ENCODE measurements around the gene LSM14A. TPM values are rescaled to one million over a fixed set of nuclear protein-coding genes. Genes with fewer than 3 reads are reported as not detected.

Gene LSM14A
- total and polyA plus RNA-seq, 9 of the 15 experiments (the other 6 are each of a cell fraction or from before 2014, with no cell fraction given): 19.5 to 150 (median 95.1) TPM

GRCh38 chr19:34254698-34255432, 82.6 kb downstream of the LSM14A start (continued):
- TF ChIP-seq, protein P1, sequence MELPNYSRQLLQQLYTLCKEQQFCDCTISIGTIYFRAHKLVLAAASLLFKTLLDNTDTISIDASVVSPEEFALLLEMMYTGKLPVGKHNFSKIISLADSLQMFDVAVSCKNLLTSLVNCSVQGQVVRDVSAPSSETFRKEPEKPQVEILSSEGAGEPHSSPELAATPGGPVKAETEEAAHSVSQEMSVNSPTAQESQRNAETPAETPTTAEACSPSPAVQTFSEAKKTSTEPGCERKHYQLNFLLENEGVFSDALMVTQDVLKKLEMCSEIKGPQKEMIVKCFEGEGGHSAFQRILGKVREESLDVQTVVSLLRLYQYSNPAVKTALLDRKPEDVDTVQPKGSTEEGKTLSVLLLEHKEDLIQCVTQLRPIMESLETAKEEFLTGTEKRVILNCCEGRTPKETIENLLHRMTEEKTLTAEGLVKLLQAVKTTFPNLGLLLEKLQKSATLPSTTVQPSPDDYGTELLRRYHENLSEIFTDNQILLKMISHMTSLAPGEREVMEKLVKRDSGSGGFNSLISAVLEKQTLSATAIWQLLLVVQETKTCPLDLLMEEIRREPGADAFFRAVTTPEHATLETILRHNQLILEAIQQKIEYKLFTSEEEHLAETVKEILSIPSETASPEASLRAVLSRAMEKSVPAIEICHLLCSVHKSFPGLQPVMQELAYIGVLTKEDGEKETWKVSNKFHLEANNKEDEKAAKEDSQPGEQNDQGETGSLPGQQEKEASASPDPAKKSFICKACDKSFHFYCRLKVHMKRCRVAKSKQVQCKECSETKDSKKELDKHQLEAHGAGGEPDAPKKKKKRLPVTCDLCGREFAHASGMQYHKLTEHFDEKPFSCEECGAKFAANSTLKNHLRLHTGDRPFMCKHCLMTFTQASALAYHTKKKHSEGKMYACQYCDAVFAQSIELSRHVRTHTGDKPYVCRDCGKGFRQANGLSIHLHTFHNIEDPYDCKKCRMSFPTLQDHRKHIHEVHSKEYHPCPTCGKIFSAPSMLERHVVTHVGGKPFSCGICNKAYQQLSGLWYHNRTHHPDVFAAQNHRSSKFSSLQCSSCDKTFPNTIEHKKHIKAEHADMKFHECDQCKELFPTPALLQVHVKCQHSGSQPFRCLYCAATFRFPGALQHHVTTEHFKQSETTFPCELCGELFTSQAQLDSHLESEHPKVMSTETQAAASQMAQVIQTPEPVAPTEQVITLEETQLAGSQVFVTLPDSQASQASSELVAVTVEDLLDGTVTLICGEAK (IDR thresholded peaks at IDR 0.05): no peak
- TF ChIP-seq, protein P1 (CRISPR knock-in tag; IDR thresholded peaks at IDR 0.05): no peak
- TF ChIP-seq FOXA3 (CRISPR knock-in tag; conservative IDR thresholded peaks at IDR 0.05 in 1 of 2, IDR thresholded peaks at IDR 0.05 in 1 of 2) (no peak), OTX1 (CRISPR knock-in tag; IDR thresholded peaks at IDR 0.05) (no peak), NBN (IDR thresholded peaks at IDR 0.05; ENCODE audit: low read depth) (no peak), YY1 (IDR thresholded peaks at IDR 0.05; ENCODE audit: borderline replicate concordance in 1 of 3, control insufficient read depth in 1 of 3, extremely low read depth in 1 of 3, insufficient read depth in 3 of 3, insufficient read length in 1 of 3, insufficient replicate concordance in 2 of 3, low read depth in 1 of 3, low read length in 2 of 3) (peak in 1 of 3 experiments; percentile 3), KLF10 (CRISPR knock-in tag; IDR thresholded peaks at IDR 0.05) (no peak), MLX (CRISPR knock-in tag; conservative IDR thresholded peaks at IDR 0.05) (no peak), KLF13 (tag; IDR thresholded peaks at IDR 0.05; ENCODE audit: borderline replicate concordance, low read depth) (0 out of 2 replicates have a peak, but pooled peaks have one; percentile 26)
- TF ChIP-seq, protein P2, sequence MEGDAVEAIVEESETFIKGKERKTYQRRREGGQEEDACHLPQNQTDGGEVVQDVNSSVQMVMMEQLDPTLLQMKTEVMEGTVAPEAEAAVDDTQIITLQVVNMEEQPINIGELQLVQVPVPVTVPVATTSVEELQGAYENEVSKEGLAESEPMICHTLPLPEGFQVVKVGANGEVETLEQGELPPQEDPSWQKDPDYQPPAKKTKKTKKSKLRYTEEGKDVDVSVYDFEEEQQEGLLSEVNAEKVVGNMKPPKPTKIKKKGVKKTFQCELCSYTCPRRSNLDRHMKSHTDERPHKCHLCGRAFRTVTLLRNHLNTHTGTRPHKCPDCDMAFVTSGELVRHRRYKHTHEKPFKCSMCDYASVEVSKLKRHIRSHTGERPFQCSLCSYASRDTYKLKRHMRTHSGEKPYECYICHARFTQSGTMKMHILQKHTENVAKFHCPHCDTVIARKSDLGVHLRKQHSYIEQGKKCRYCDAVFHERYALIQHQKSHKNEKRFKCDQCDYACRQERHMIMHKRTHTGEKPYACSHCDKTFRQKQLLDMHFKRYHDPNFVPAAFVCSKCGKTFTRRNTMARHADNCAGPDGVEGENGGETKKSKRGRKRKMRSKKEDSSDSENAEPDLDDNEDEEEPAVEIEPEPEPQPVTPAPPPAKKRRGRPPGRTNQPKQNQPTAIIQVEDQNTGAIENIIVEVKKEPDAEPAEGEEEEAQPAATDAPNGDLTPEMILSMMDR (IDR thresholded peaks at IDR 0.05 in 2 of 3, conservative IDR thresholded peaks at IDR 0.05 in 1 of 3; ENCODE audit: insufficient read depth in 2 of 3, low read depth in 1 of 3, low read length in 3 of 3): no peak

Data from K562 (cell line).